PFSK-1 (cell line): ENCODE results near the gene POLR2H.

ENCODE experiments used
- FOXP2 ChIP-seq: optimal IDR thresholded peaks from 2 replicates; pipeline ENCODE3; 2011; ENCODE audit warnings: borderline replicate concordance, control low read depth, inconsistent platforms; ENCODE audit not compliant: insufficient read depth; ENCODE audit errors: extremely low read length, extremely low read depth
- POLR2AphosphoS5 ChIP-seq: IDR thresholded peaks from 2 replicates; pipeline ENCODE4 v1.6.1; 2012; ENCODE audit warnings: low read depth, mild to moderate bottlenecking, control low read depth, low read length, moderate library complexity
- REST ChIP-seq, 2 experiments: IDR thresholded peaks; 2 replicates each; pipeline versions ENCODE4 v1.6.1 to v1.8.0; 2011 to 2012; ENCODE audit warnings: low read depth in 2 of 2, low read length in 2 of 2, control low read depth in 1 of 2, inconsistent platforms in 1 of 2, mild to moderate bottlenecking in 1 of 2, moderate library complexity in 1 of 2; ENCODE audit not compliant: insufficient read depth in 1 of 2
- SIN3A ChIP-seq: IDR thresholded peaks from 2 replicates; pipeline ENCODE4 v1.6.1; 2012; ENCODE audit warnings: mild to moderate bottlenecking, low read length, moderate library complexity, borderline replicate concordance; ENCODE audit not compliant: insufficient read depth
- TAF1 ChIP-seq: IDR thresholded peaks from 2 replicates; pipeline ENCODE4 v1.6.1; 2012; ENCODE audit warnings: low read length, control low read depth, borderline replicate concordance; ENCODE audit not compliant: insufficient read depth

- TF ChIP-seq SIN3A = no peak
- no peak for TF ChIP-seq REST (IDR thresholded peaks at IDR 0.05; ENCODE audit: insufficient read depth in 1 of 2, low read depth in 2 of 2, low read length in 2 of 2)
- no peak for TF ChIP-seq TAF1
- TF ChIP-seq POLR2AphosphoS5 = no peak
- no peak for TF ChIP-seq FOXP2
Measured at GRCh38 chr3:184346480-184347190, 14.9 kb upstream of the POLR2H start.
